Calu3 (cell line): ENCODE results near the gene ODR4. TPM values are rescaled to one million over a fixed set of nuclear protein-coding genes. Genes with fewer than 3 reads are reported as not detected.
"Not testable (repeated sequence)": the region's sequence is repeated elsewhere in the genome, so short reads cannot be mapped to it uniquely, and the experiment has no call there.

ENCODE experiments used
- BruUV-seq: library from RNA; stranded (reverse); fragments of 400-500 nt; replicated peaks from 2 replicates; lab custom pipeline; 2021; lab: Mats Ljungman, UMichigan
- CTCF ChIA-PET: fragments of 300-600 bp; sonication (Branson Sonifier 250); formaldehyde crosslinking; loops from one replicate; lab custom pipeline; 2022; ENCODE audit warnings: antibody characterized with exemption; lab: Charles Lee
- DNase-seq: peaks from one replicate; pipeline ENCODE4 v3.0.0; 2022
- H3K27ac Mint-ChIP-seq: one replicate; pipeline ENCODE4 v1.8.0; 2022; ENCODE audit warnings: mixed read lengths; ENCODE audit not compliant: unreplicated experiment
- H3K27me3 Mint-ChIP-seq: one replicate; pipeline ENCODE4 v1.8.0; 2022; ENCODE audit warnings: mixed read lengths; ENCODE audit not compliant: unreplicated experiment
- H3K36me3 Mint-ChIP-seq: one replicate; pipeline ENCODE4 v1.8.0; 2022; ENCODE audit warnings: mild to moderate bottlenecking, moderate library complexity, mixed read lengths; ENCODE audit not compliant: insufficient read depth, unreplicated experiment
- H3K4me1 Mint-ChIP-seq: one replicate; pipeline ENCODE4 v1.8.0; 2022; ENCODE audit warnings: mild to moderate bottlenecking, low read depth, mixed read lengths; ENCODE audit not compliant: unreplicated experiment
- H3K4me3 Mint-ChIP-seq: one replicate; pipeline ENCODE4 v1.8.0; 2022; ENCODE audit warnings: mild to moderate bottlenecking, low read depth, moderate library complexity, mixed read lengths; ENCODE audit not compliant: unreplicated experiment
- H3K9me3 Mint-ChIP-seq: one replicate; pipeline ENCODE4 v1.8.0; 2022; ENCODE audit warnings: low read depth, mixed read lengths; ENCODE audit not compliant: unreplicated experiment
- CTCF ChIP-seq: fragments of 200-600 bp; IDR thresholded peaks from one replicate; pipeline ENCODE4 v1.8.0; 2022; ENCODE audit warnings: antibody characterized with exemption; ENCODE audit not compliant: unreplicated experiment
- intact Hi-C: fragments of 100-400 bp; cut with micrococcal nuclease; formaldehyde crosslinking; loops from one replicate; pipeline ENCODE4 v1.10.0; 2022; ENCODE audit not compliant: unreplicated experiment
- total RNA-seq: library from RNA; stranded (reverse); gene quantifications from 2 replicates; pipeline ENCODE4 v1.2.3, GENCODE V29; 2022

Gene ODR4
- total RNA-seq, 1 experiment from 2014 or later, result 29.6 TPM

GRCh38 chr1:186446152-186446551, 70.5 kb downstream of the ODR4 start:
- intact Hi-C loops, result no loop called here
- H3K4me3 Mint-ChIP-seq, result no peak overlapping the region
- peaks cover 8% of the 10 kb centered on the region for H3K4me1 Mint-ChIP-seq
- H3K36me3 Mint-ChIP-seq, result no peaks in the 10 kb centered on the region
- no peak for DNase-seq
- no peaks in the 10 kb centered on the region for H3K9me3 Mint-ChIP-seq
- CTCF ChIA-PET, result interaction anchor here (0.6 kb wide), 1 partner anchor 22 kb away, joined by 3 read pairs; no protein-coding TSS in a partner anchor
- no peak for TF ChIP-seq CTCF
- no TSS peak for BruUV-seq
- H3K27ac Mint-ChIP-seq, result no peak overlapping the region
- H3K27me3 Mint-ChIP-seq, result no peaks in the 10 kb centered on the region

GRCh38 chr1:186454981-186455380, 79.3 kb downstream of the ODR4 start:
- CTCF ChIA-PET, result no interaction called here
- no peaks in the 10 kb centered on the region for H3K27me3 Mint-ChIP-seq
- no peak overlapping the region for H3K4me3 Mint-ChIP-seq
- DNase-seq, result no peak
- intact Hi-C loops, result no loop called here
- no peak overlapping the region for H3K27ac Mint-ChIP-seq
- no TSS peak for BruUV-seq
- H3K9me3 Mint-ChIP-seq, result no peaks in the 10 kb centered on the region
- H3K4me1 Mint-ChIP-seq, result no peaks in the 10 kb centered on the region
- no peaks in the 10 kb centered on the region for H3K36me3 Mint-ChIP-seq
- no peak for TF ChIP-seq CTCF

- TF ChIP-seq CTCF, result no peak
- CTCF ChIA-PET, result no interaction called here
- no TSS peak for BruUV-seq
- Mint-ChIP-seq H3K36me3 (no peaks in the 10 kb centered on the region), H3K27ac (no peak overlapping the region), H3K4me1 (no peaks in the 10 kb centered on the region), H3K9me3 (no peaks in the 10 kb centered on the region), H3K4me3 (no peak overlapping the region), H3K27me3 (no peaks in the 10 kb centered on the region)
- intact Hi-C loops, result no loop called here
- DNase-seq, result no peak
These were observed 81.2 kb downstream of the ODR4 start for GRCh38 chr1:186456729-186457255.

- H3K27ac Mint-ChIP-seq, CTCF ChIA-PET, DNase-seq, H3K27me3 Mint-ChIP-seq, BruUV-seq, H3K36me3 Mint-ChIP-seq, H3K4me1 Mint-ChIP-seq, intact Hi-C loops, H3K9me3 Mint-ChIP-seq, H3K4me3 Mint-ChIP-seq: not testable (repeated sequence)
These were observed 83.5 kb downstream of the ODR4 start for GRCh38 chr1:186459161-186459560.

GRCh38 chr1:186461014-186461413, 85.4 kb downstream of the ODR4 start, which contains the start of gene PDC:
Gene PDC, minus strand, starts transcription at chr1:186461114. Its CDS starts 11,655 bp downstream, at chr1:186449459.
- intact Hi-C loops, result no loop called here
- BruUV-seq, result no TSS peak
- no peak for DNase-seq

More at GRCh38 chr1:186461014-186461413, 85.4 kb downstream of the ODR4 start, which contains the start of gene PDC:
- Mint-ChIP-seq H3K36me3 (no peaks in the 10 kb centered on the region), H3K27me3 (no peaks in the 10 kb centered on the region), H3K4me3 (no peak within 1 kb of the TSS), H3K4me1 (no peaks in the 10 kb centered on the region), H3K9me3 (no peaks in the 10 kb centered on the region), H3K27ac (no peak within 1 kb of the TSS)
- CTCF ChIA-PET, result no interaction called here
- TF ChIP-seq CTCF, result no peak
